ENCODE results near the gene AHNAK2.

Gene AHNAK2

GRCh38 chr14:105010106-105010505 is 31.9 kb upstream of the AHNAK2 start:
- TF ChIP-seq ZNF138 (tag by site-specific recombination; IDR thresholded peaks at IDR 0.05; ENCODE audit: borderline replicate concordance) (no peak), SP7 (tag by site-specific recombination; IDR thresholded peaks at IDR 0.05) (no peak), ZNF776 (tag by site-specific recombination; IDR thresholded peaks at IDR 0.05; ENCODE audit: borderline replicate concordance) (no peak), ZNF747 (tag by site-specific recombination; IDR thresholded peaks at IDR 0.05) (no peak), ZNF10 (tag by site-specific recombination; IDR thresholded peaks at IDR 0.05) (no peak), ZNF16 (tag by site-specific recombination; IDR thresholded peaks at IDR 0.05; ENCODE audit: low read depth) (no peak), ZNF777 (tag by site-specific recombination; IDR thresholded peaks at IDR 0.05; ENCODE audit: borderline replicate concordance) (no peak), ZNF560 (tag by site-specific recombination; IDR thresholded peaks at IDR 0.05; ENCODE audit: borderline replicate concordance) (no peak), ZNF530 (tag by site-specific recombination; IDR thresholded peaks at IDR 0.05; ENCODE audit: low read depth) (no peak), ZNF292 (tag by site-specific recombination; IDR thresholded peaks at IDR 0.05; ENCODE audit: borderline replicate concordance, low read depth) (no peak), KLF17 (tag by site-specific recombination; IDR thresholded peaks at IDR 0.05) (no peak), PRDM1 (tag by site-specific recombination; IDR thresholded peaks at IDR 0.05) (no peak), ELK4 (IDR thresholded peaks at IDR 0.05; ENCODE audit: borderline replicate concordance, low read depth, low read length) (no peak), ZFP3 (tag by site-specific recombination; IDR thresholded peaks at IDR 0.05; ENCODE audit: low read depth) (no peak), ZNF626 (tag by site-specific recombination; IDR thresholded peaks at IDR 0.05) (no peak), ZNF24 (tag by site-specific recombination; IDR thresholded peaks at IDR 0.05) (no peak)
- TF ChIP-seq, protein P1, sequence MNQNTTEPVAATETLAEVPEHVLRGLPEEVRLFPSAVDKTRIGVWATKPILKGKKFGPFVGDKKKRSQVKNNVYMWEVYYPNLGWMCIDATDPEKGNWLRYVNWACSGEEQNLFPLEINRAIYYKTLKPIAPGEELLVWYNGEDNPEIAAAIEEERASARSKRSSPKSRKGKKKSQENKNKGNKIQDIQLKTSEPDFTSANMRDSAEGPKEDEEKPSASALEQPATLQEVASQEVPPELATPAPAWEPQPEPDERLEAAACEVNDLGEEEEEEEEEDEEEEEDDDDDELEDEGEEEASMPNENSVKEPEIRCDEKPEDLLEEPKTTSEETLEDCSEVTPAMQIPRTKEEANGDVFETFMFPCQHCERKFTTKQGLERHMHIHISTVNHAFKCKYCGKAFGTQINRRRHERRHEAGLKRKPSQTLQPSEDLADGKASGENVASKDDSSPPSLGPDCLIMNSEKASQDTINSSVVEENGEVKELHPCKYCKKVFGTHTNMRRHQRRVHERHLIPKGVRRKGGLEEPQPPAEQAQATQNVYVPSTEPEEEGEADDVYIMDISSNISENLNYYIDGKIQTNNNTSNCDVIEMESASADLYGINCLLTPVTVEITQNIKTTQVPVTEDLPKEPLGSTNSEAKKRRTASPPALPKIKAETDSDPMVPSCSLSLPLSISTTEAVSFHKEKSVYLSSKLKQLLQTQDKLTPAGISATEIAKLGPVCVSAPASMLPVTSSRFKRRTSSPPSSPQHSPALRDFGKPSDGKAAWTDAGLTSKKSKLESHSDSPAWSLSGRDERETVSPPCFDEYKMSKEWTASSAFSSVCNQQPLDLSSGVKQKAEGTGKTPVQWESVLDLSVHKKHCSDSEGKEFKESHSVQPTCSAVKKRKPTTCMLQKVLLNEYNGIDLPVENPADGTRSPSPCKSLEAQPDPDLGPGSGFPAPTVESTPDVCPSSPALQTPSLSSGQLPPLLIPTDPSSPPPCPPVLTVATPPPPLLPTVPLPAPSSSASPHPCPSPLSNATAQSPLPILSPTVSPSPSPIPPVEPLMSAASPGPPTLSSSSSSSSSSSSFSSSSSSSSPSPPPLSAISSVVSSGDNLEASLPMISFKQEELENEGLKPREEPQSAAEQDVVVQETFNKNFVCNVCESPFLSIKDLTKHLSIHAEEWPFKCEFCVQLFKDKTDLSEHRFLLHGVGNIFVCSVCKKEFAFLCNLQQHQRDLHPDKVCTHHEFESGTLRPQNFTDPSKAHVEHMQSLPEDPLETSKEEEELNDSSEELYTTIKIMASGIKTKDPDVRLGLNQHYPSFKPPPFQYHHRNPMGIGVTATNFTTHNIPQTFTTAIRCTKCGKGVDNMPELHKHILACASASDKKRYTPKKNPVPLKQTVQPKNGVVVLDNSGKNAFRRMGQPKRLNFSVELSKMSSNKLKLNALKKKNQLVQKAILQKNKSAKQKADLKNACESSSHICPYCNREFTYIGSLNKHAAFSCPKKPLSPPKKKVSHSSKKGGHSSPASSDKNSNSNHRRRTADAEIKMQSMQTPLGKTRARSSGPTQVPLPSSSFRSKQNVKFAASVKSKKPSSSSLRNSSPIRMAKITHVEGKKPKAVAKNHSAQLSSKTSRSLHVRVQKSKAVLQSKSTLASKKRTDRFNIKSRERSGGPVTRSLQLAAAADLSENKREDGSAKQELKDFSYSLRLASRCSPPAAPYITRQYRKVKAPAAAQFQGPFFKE (tag by site-specific recombination; IDR thresholded peaks at IDR 0.05; ENCODE audit: borderline replicate concordance), result no peak
- H3K36me3 ChIP-seq (ENCODE audit: control insufficient read depth in 2 of 2, insufficient read depth in 1 of 2, low read length in 2 of 2), result peaks cover 15 to 67% of the 10 kb centered on the region in 2 experiments
- POLR2A ChIA-PET, result interaction anchor here (1.5 kb wide), 1 partner anchor 11 kb away, joined by 3 read pairs; the partner anchor contains the start of gene CDCA4
- H3K4me3 ChIP-seq (ENCODE audit: low read depth, low read length), result no peak overlapping the region
- H3K4me1 ChIP-seq (ENCODE audit: control insufficient read depth, insufficient read depth, low read length), result peaks cover 9% of the 10 kb centered on the region
- H3K9me3 ChIP-seq (ENCODE audit: control insufficient read depth, insufficient read depth, low read depth, low read length), result no peaks in the 10 kb centered on the region
- CTCF ChIA-PET, result interaction anchor here (1.3 kb wide), 1 partner anchor 184 kb away, joined by 3 read pairs; no protein-coding TSS in a partner anchor
- H3K27ac ChIP-seq (ENCODE audit: extremely low read depth, low read depth, low read length), result no peak overlapping the region

Measured in HEK293 (cell line).